GM18505 (cell line): ENCODE measurements around the gene JPH3.

Source experiments
- ATAC-seq: cut with Tn5 transposase; IDR thresholded peaks from one replicate; pipeline ENCODE4 v1.9.1; 2021; ENCODE audit not compliant: unreplicated experiment
- POLR2A ChIP-seq: IDR thresholded peaks from 4 replicates; pipeline ENCODE4 v1.6.1; 2011; ENCODE audit warnings: borderline replicate concordance; ENCODE audit not compliant: insufficient read depth, insufficient read length; ENCODE audit errors: extremely low read depth

The JPH3 gene

DNA sequence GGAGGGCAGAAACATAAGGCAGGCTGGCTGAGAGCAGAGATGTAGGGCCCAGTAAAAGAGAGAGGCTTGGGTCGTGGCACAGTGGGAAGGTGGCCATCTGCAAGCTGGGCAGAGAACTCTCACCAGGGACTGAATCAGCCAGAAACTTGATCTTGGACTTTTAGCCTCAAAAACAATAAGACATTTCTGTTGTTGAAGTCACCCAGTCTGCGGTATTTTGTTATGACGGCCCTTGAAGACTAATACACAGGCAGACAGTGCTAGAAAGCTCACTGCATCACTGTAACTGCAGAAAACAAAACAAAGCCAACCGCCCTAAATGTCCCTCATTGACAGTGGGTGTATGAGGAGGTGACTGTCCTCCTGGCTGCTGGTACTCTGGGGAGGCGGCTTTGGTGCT is 3.9 kb upstream of the JPH3 start:
- no peak for ATAC-seq
- no peak for TF ChIP-seq POLR2A

GRCh38 chr16:87600246-87600645 is 2.1 kb upstream of the JPH3 start:
- no peak for ATAC-seq
- no peak for TF ChIP-seq POLR2A

GRCh38 chr16:87601401-87601981 is 817 bp upstream of the JPH3 start:
- ATAC-seq: no peak

GRCh38 chr16:87602821-87603683 is 744 bp downstream of the JPH3 start:
- no peak for ATAC-seq

More at GRCh38 chr16:87601401-87601981, 817 bp upstream of the JPH3 start:
- no peak for TF ChIP-seq POLR2A

GRCh38 chr16:87603684-87604633 is 1.7 kb downstream of the JPH3 start:
- ATAC-seq: no peak

More at GRCh38 chr16:87602821-87603683, 744 bp downstream of the JPH3 start:
- no peak for TF ChIP-seq POLR2A

GRCh38 chr16:87604634-87605111 is 2.4 kb downstream of the JPH3 start:
- TF ChIP-seq POLR2A: no peak
- ATAC-seq: no peak

More at GRCh38 chr16:87603684-87604633, 1.7 kb downstream of the JPH3 start:
- TF ChIP-seq POLR2A: no peak

DNA sequence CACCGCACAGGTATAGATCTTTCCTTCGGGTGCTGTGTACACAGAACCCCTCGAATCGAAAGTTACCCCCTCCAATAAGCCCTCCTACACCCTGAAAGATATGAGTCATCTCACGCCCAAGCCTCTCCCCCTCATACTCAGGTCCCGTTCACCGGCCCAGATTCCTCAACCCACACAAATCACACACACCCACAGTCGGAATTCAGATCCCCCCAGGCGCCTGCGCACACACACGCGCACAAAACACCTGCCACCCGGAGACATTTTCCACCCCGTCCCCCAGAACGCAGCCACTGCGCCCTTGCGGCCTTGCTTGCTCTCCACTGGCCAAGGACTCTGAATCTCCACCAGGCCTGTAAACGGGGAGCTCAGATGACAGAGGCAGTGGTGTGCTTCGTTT is 4.9 kb downstream of the JPH3 start:
- ATAC-seq: no peak
- no peak for TF ChIP-seq POLR2A

DNA sequence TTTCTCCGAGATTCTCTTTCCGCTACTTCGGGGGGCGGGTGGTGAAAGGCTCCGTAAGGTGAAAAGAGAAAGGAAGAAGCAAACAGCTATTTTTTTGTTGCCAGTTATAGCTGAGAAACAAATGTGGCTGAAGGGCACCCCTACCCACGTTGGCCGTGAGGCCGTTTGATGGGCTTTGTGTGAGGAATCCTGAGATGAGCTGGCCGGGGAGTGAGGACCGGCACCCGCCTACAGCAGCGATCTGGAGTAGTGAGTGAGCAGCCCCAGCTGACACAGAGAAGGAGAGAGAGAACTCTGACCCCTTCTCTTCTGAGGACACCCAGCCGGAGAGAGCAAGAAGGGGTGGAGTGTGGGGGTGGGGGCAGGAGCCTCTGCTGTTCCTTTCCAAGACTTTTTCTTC is 5.6 kb downstream of the JPH3 start:
- TF ChIP-seq POLR2A: no peak
- no peak for ATAC-seq

- no peak for TF ChIP-seq POLR2A
- ATAC-seq: no peak
These were observed 6.2 kb downstream of the JPH3 start for GRCh38 chr16:87608400-87608985.

DNA sequence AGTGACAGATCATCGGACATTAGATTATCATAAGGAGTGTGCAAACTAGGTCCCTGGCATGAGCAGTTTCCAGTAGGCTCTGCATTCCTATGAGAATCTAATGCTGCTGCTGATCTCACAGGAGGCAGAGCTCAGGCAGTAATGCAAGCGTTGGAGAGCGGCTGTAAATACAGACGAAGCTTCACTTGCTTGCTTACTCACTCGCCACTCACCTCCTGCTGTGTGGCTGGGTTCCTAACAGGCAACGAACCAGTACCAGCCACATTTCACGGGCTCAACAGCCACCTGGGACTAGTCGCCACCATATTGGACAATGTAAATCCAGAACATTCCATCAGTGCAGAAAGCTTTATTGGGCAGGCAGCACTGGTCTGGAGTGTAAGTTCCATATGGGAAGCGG is 7.7 kb downstream of the JPH3 start:
- no peak for ATAC-seq
- TF ChIP-seq POLR2A: no peak

- no peak for ATAC-seq
- TF ChIP-seq POLR2A: no peak
These were observed 9.1 kb downstream of the JPH3 start for GRCh38 chr16:87611456-87611855.

- no peak for ATAC-seq
- TF ChIP-seq POLR2A: no peak
These were observed 11.7 kb downstream of the JPH3 start for GRCh38 chr16:87613961-87614360.

GRCh38 chr16:87615621-87616041 is 13.3 kb downstream of the JPH3 start:
- TF ChIP-seq POLR2A: no peak
- no peak for ATAC-seq
